Nephron (organoid): ENCODE measurements around the gene ATP5MG.

Experiments used
- H3K27ac Mint-ChIP-seq, 3 experiments: 2 replicates each; pipeline ENCODE4 v1.8.0; 2020; ENCODE audit warnings: mixed read lengths in 3 of 3, mild to moderate bottlenecking in 2 of 3, moderate library complexity in 1 of 3
- H3K27me3 Mint-ChIP-seq: 2 replicates; pipeline ENCODE4 v1.8.0; 2021; ENCODE audit warnings: low read depth, mild to moderate bottlenecking, moderate library complexity, mixed read lengths
- H3K36me3 Mint-ChIP-seq: 2 replicates; pipeline ENCODE4 v1.8.0; 2020; ENCODE audit warnings: low read depth, mixed read lengths
- H3K4me1 Mint-ChIP-seq: 2 replicates; pipeline ENCODE4 v1.8.0; 2020; ENCODE audit warnings: mixed read lengths
- H3K4me3 Mint-ChIP-seq, 3 experiments: 2 replicates each; pipeline ENCODE4 v1.8.0; 2020; ENCODE audit warnings: mild to moderate bottlenecking in 3 of 3, mixed read lengths in 3 of 3, moderate library complexity in 2 of 3
- H3K9me3 Mint-ChIP-seq: 2 replicates; pipeline ENCODE4 v1.8.0; 2020; ENCODE audit warnings: mixed read lengths
- CTCF ChIP-seq, 3 experiments: fragments of 200-600 bp; sonication (generic); IDR thresholded peaks; one replicate each; pipeline ENCODE4 v1.5.0; 2021; ENCODE audit warnings: antibody characterized with exemption in 3 of 3; ENCODE audit not compliant: unreplicated experiment in 3 of 3

ATP5MG gene

GRCh38 chr11:118439646-118440045, 38.2 kb downstream of the ATP5MG start:
- no peak for TF ChIP-seq CTCF (IDR thresholded peaks at IDR 0.05; ENCODE audit: unreplicated experiment in 3 of 3)
- H3K9me3 Mint-ChIP-seq, result no peaks in the 10 kb centered on the region
- peaks cover 3% of the 10 kb centered on the region for H3K27me3 Mint-ChIP-seq
- peak overlapping the region in 2 of 3 experiments; percentile 30 to 87 for H3K27ac Mint-ChIP-seq
- H3K4me3 Mint-ChIP-seq, result peak overlapping the region; percentile 98
- H3K36me3 Mint-ChIP-seq, result peaks cover 13% of the 10 kb centered on the region
- peaks cover 68% of the 10 kb centered on the region for H3K4me1 Mint-ChIP-seq

- H3K4me3 Mint-ChIP-seq, result peak overlapping the region in 2 of 3 experiments; percentile 17 to 23
- no peaks in the 10 kb centered on the region for H3K9me3 Mint-ChIP-seq
- no peak for TF ChIP-seq CTCF (IDR thresholded peaks at IDR 0.05; ENCODE audit: unreplicated experiment in 3 of 3)
- H3K27ac Mint-ChIP-seq, result peak overlapping the region in 1 of 3 experiments; percentile 46
- peaks cover 3% of the 10 kb centered on the region for H3K27me3 Mint-ChIP-seq
- H3K36me3 Mint-ChIP-seq, result peaks cover 27% of the 10 kb centered on the region
- H3K4me1 Mint-ChIP-seq, result peaks cover 65% of the 10 kb centered on the region
Observed at GRCh38 chr11:118441770-118442275, 40.4 kb downstream of the ATP5MG start.

- Mint-ChIP-seq H3K27ac (peak overlapping the region in 1 of 3 experiments; percentile 46), H3K36me3 (peaks cover 32% of the 10 kb centered on the region), H3K4me1 (peaks cover 62% of the 10 kb centered on the region), H3K9me3 (no peaks in the 10 kb centered on the region), H3K27me3 (peaks cover under 1% of the 10 kb centered on the region), H3K4me3 (no peak overlapping the region)
- no peak for TF ChIP-seq CTCF (IDR thresholded peaks at IDR 0.05; ENCODE audit: unreplicated experiment in 3 of 3)
Observed at GRCh38 chr11:118442301-118442700, 40.9 kb downstream of the ATP5MG start.

GRCh38 chr11:118442908-118443589, 41.6 kb downstream of the ATP5MG start:
- Mint-ChIP-seq H3K4me3 (no peak overlapping the region), H3K27me3 (no peaks in the 10 kb centered on the region), H3K27ac (no peak overlapping the region), H3K4me1 (peaks cover 55% of the 10 kb centered on the region), H3K36me3 (peaks cover 39% of the 10 kb centered on the region), H3K9me3 (no peaks in the 10 kb centered on the region)
- no peak for TF ChIP-seq CTCF (IDR thresholded peaks at IDR 0.05; ENCODE audit: unreplicated experiment in 3 of 3)

- Mint-ChIP-seq H3K4me1 (peaks cover 50% of the 10 kb centered on the region), H3K9me3 (no peaks in the 10 kb centered on the region), H3K27me3 (no peaks in the 10 kb centered on the region), H3K4me3 (no peak overlapping the region), H3K36me3 (peaks cover 39% of the 10 kb centered on the region), H3K27ac (no peak overlapping the region)
- no peak for TF ChIP-seq CTCF (IDR thresholded peaks at IDR 0.05; ENCODE audit: unreplicated experiment in 3 of 3)
Observed at GRCh38 chr11:118443590-118444218, 42.3 kb downstream of the ATP5MG start.
